HUES48 (cell line): ENCODE data around the gene RPS6KA5.
"Not testable (repeated sequence)": the region's sequence is repeated elsewhere in the genome, so short reads cannot be mapped to it uniquely, and the experiment has no call there.

ENCODE experiments used
- H3K27ac ChIP-seq: one replicate; pipeline ENCODE4 v1.7.0; 2013; ENCODE audit warnings: low read depth, low read length, inconsistent platforms
- H3K27me3 ChIP-seq: 2 replicates; pipeline ENCODE4 v1.6.1; 2013; ENCODE audit warnings: mild to moderate bottlenecking, low read length; ENCODE audit not compliant: control insufficient read depth, insufficient read depth
- H3K36me3 ChIP-seq: 2 replicates; pipeline ENCODE4 v1.6.1; 2013; ENCODE audit warnings: low read length; ENCODE audit not compliant: control insufficient read depth, insufficient read depth
- H3K4me1 ChIP-seq: 2 replicates; pipeline ENCODE4 v1.6.1; 2013; ENCODE audit warnings: mild to moderate bottlenecking, low read length; ENCODE audit not compliant: control insufficient read depth, insufficient read depth
- H3K4me3 ChIP-seq: 2 replicates; pipeline ENCODE4 v1.5.1; 2013; ENCODE audit warnings: mild to moderate bottlenecking, low read depth, low read length
- H3K9ac ChIP-seq: 2 replicates; pipeline ENCODE4 v1.6.1; 2013; ENCODE audit warnings: mild to moderate bottlenecking, low read depth, low read length, moderate library complexity
- H3K9me3 ChIP-seq: 2 replicates; pipeline ENCODE4 v1.6.1; 2013; ENCODE audit warnings: low read length; ENCODE audit not compliant: control insufficient read depth, insufficient read depth

Gene RPS6KA5

DNA sequence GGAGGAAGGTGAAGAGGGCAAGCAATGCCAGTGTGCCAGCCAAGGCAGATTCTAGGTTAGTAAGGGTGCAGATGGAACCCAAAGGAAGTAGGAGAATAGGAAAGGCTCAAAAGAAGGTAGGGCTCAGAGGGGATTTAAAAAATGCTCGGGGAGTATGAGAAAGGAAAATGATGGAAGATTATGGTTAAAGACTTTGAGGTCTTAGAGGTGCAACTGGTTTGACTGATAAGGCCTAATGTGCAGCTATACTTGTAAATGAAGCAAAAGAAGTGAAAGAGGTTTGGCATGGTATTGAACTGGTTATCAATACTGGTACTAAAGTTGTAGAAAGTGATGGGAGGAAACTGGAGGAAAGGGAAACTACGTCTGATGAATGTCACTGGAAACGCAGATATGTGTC lies 94.7 kb downstream of the RPS6KA5 start:
- H3K4me1 ChIP-seq = no peaks in the 10 kb centered on the region
- no peak overlapping the region for H3K27ac ChIP-seq
- no peaks in the 10 kb centered on the region for H3K9me3 ChIP-seq
- H3K27me3 ChIP-seq = no peaks in the 10 kb centered on the region
- H3K9ac ChIP-seq = no peak overlapping the region
- H3K36me3 ChIP-seq = no peaks in the 10 kb centered on the region
- H3K4me3 ChIP-seq = no peak overlapping the region

DNA sequence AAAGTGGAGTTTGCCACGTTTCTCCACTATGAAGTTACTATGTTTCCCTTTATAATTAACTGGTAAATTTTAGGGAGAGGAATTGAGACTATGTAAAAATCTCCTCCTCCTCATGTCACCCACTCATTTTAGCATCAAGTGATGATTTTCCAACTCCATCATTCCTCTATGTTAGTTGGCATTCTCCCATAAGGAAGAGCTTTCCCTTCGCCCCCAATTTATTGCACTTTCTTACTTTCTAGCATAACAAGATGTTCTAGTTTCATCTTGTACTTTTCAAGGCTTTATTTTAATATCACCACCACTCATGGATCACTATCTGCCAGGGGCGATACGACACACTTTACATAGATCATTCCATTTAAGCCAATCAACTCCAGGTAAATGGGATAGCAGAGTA lies 97.1 kb downstream of the RPS6KA5 start:
- H3K36me3 ChIP-seq = no peaks in the 10 kb centered on the region
- H3K9me3 ChIP-seq = no peaks in the 10 kb centered on the region
- H3K9ac ChIP-seq = no peak overlapping the region
- no peak overlapping the region for H3K4me3 ChIP-seq
- H3K27me3 ChIP-seq = no peaks in the 10 kb centered on the region
- no peaks in the 10 kb centered on the region for H3K4me1 ChIP-seq
- no peak overlapping the region for H3K27ac ChIP-seq

DNA sequence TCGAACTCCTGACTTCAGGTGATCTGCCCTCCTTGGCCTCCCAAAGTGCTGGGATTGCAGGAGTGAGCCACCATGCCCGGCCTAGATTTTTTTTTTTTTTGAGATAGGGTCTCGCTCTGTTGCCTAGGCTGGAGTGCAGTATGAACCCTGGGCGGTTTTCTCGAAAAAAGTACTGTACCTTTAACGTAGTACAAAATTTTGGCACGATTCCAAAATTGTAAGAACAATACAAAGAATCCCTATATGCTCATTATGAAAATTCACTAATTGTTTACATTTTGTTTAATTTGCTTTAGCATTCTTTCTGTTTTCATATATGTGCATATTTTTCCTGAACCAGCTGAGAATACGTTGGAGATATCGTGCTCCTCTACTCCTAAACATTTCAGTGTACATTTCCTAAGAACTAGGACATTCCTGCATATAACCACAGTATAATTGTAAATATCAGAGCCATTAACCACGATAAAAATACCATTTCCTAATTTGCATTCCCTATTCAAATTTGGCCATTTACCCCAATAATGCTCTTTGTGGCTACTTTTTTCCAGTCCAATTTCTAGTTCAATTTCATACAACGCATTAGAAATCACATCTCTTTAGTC lies 97.8 kb downstream of the RPS6KA5 start:
- H3K4me1 ChIP-seq = no peaks in the 10 kb centered on the region
- H3K9ac ChIP-seq = no peak overlapping the region
- H3K36me3 ChIP-seq = no peaks in the 10 kb centered on the region
- no peaks in the 10 kb centered on the region for H3K27me3 ChIP-seq
- no peaks in the 10 kb centered on the region for H3K9me3 ChIP-seq
- no peak overlapping the region for H3K27ac ChIP-seq
- H3K4me3 ChIP-seq = no peak overlapping the region

DNA sequence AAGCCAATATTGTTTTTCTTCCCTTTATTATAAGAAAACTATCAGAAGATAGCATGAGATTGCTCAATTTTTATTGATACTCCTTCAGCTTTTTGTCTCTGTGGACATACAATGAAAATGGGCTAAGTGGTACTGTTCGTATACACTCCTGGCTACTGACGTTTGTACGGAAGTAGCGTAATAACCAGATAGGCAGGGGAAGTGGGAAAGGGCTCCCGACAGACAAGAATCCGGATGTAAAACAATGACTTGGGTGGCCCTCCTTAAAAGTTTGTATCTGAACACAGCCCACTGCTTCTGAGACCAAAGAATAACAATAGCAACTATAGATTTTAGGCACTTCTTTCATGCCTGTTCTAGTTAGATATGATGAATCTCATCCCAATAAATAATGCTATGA lies 99.6 kb downstream of the RPS6KA5 start:
- no peaks in the 10 kb centered on the region for H3K27me3 ChIP-seq
- peaks cover 4% of the 10 kb centered on the region; the same call in 1 of the 2 replicates for H3K9me3 ChIP-seq
- H3K27ac ChIP-seq = no peak overlapping the region
- no peaks in the 10 kb centered on the region for H3K4me1 ChIP-seq
- no peaks in the 10 kb centered on the region for H3K36me3 ChIP-seq
- H3K9ac ChIP-seq = no peak overlapping the region
- H3K4me3 ChIP-seq = no peak overlapping the region

DNA sequence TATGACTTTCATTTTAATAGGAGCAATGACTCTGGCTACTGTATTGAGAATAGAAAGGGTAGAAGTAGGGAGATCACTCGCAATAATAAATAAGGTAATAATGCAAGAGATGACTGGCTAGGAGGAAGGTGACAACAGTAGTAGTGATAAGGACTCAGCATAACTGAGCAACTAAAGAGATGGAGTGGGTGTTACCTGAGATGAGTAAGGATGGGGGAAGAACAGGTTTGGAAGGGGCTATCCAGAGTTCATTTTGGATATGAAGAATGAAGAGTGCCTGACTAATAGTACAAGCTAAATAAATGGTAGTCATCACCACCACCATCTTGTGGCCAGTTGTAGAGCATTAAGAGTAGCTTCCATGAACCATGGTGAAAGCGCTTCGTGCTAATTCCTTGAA lies 101.1 kb downstream of the RPS6KA5 start:
- no peaks in the 10 kb centered on the region for H3K36me3 ChIP-seq
- peaks cover 7% of the 10 kb centered on the region for H3K9me3 ChIP-seq
- H3K27ac ChIP-seq = no peak overlapping the region
- H3K9ac ChIP-seq = no peak overlapping the region
- no peak overlapping the region for H3K4me3 ChIP-seq
- no peaks in the 10 kb centered on the region for H3K27me3 ChIP-seq
- no peaks in the 10 kb centered on the region for H3K4me1 ChIP-seq

DNA sequence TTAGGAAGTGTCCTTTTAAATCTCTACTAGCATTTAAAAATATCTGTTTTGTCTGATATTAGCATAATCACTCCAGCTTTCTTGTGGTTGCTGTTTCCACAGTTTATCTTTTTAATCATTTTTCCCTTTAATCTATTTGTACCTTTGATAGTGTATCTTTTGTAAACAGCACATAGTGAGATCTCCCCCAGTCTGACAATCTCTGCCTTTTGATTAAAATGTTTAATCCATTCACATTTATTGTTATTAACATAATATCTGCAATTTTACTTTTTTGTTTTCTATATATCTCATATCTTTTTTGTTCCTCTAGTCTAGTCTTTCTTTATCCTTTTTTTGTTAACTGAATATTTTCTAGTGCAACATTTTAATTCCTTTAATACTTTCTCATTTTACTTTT lies 104.2 kb downstream of the RPS6KA5 start:
- H3K36me3 ChIP-seq = no peaks in the 10 kb centered on the region
- peaks cover 11% of the 10 kb centered on the region for H3K9me3 ChIP-seq
- H3K4me1 ChIP-seq = no peaks in the 10 kb centered on the region
- no peaks in the 10 kb centered on the region for H3K27me3 ChIP-seq
- H3K4me3 ChIP-seq = no peak overlapping the region
- no peak overlapping the region for H3K27ac ChIP-seq
- H3K9ac ChIP-seq = no peak overlapping the region

DNA sequence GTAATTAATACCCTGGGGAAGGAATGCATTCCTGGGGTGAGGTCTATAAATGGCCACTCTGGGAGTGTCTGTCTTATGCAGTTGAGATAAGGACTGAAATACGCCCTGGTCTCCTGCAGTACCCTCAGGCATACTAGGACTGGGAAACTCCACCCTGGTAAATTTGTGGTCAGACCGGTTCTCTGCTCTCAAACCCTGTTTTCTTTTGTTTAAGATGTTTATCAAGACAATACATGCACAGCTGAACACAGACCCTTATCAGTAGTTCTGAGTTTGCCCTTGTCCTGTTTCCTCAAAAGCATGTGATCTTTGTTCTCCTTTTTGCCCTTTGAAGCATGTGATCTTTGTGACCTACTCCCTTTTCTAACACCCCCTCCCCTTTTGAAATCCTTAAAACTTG lies 106.8 kb downstream of the RPS6KA5 start:
- H3K4me1 ChIP-seq, H3K36me3 ChIP-seq, H3K27me3 ChIP-seq, H3K4me3 ChIP-seq, H3K27ac ChIP-seq, H3K9ac ChIP-seq: not testable (repeated sequence)
- peaks cover 11% of the 10 kb centered on the region for H3K9me3 ChIP-seq

DNA sequence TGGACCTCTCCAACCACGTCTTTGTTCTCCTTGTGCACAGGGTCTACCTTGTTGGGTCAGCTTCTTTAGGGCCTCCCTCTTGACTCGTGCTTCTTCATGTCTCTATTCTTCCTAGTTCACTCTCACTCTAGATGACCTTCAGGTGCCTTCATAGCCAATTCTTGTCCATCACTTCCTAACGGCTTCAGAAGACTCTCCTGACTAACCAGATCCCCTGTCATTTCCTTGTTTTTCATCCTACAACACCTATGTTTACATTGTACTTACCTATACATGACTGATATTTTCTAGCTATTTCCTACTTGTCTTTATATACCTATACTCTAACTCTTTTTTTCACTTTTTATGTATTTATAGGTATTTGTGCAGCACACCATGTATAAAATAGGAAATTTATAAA lies 117.1 kb downstream of the RPS6KA5 start:
- Histone ChIP-seq H3K9ac (no peak overlapping the region), H3K9me3 (peaks cover 16% of the 10 kb centered on the region), H3K4me3 (no peak overlapping the region), H3K27ac (no peak overlapping the region), H3K4me1 (no peaks in the 10 kb centered on the region), H3K27me3 (no peaks in the 10 kb centered on the region), H3K36me3 (no peaks in the 10 kb centered on the region)

DNA sequence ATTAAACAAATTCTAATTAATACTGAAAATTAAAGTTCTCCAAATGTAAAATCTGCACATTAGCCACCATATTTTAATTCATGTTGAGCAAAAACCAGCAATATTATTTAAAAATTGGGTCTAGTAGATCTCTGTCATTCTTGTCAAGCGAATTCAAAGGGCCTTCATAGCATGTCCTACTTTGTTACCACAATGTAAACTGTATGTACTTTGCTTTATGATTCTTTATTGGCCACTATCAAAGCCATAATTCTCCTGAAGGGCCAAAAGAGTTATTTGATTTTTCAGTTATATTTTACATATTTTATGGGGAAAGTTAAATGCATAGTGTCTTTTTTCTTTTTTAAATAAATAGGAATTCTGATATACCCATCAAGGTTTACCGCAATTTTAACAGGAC lies 117.9 kb downstream of the RPS6KA5 start:
- Histone ChIP-seq H3K36me3 (no peaks in the 10 kb centered on the region), H3K9ac (no peak overlapping the region), H3K4me3 (no peak overlapping the region), H3K27ac (no peak overlapping the region), H3K27me3 (no peaks in the 10 kb centered on the region), H3K4me1 (no peaks in the 10 kb centered on the region), H3K9me3 (peaks cover 21% of the 10 kb centered on the region)

DNA sequence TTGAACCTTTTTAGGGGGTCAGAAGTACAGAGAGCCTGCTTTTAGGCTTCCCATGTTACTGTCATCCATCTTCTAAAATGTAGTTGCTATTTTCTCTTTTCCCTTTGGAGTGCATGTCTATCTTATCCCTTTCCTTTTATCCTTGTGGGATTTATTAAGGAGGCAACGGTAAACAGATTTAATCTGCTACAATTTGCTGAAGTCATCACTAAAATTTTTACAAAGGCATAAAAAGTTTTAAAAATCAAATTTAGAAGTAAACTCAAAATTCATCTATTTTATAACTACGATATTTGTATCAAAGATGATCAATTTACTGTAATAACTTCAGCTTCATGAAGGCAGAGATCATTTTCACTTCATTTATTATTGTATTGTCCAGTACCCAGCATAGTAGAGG lies 118.7 kb downstream of the RPS6KA5 start:
- no peak overlapping the region for H3K4me3 ChIP-seq
- H3K36me3 ChIP-seq = no peaks in the 10 kb centered on the region
- no peak overlapping the region for H3K9ac ChIP-seq
- H3K27ac ChIP-seq = no peak overlapping the region
- peaks cover 23% of the 10 kb centered on the region for H3K9me3 ChIP-seq
- H3K4me1 ChIP-seq = no peaks in the 10 kb centered on the region
- no peaks in the 10 kb centered on the region for H3K27me3 ChIP-seq

DNA sequence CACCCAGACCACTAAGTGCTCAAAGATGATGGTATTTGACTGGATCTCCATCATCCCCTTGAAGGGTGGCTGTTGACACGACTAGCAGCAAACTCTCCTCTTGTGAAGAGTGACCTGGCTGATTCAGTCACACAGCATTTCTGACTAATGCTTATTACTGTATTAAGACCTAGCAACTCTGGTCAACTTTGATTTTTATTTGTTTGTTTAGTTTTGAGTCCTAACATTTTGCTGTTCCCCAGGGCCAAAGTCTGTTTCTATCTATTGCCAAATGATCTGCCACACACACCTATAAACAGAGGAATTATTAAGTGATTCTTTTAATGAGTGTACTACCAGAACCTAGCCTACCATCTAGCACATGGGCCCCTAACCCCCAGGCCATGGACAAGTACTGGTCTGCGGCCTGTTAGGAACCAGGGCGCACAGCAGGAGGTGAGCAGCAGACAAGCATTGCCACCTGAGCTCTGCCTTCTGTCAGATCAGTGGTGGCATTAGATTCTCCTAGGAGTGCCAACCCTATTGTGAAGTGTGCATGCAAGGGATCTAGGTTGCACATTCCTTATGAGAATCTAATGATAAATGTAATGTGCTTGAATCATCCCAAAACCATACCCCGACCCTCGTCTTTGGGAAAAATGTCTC lies 120.0 kb downstream of the RPS6KA5 start:
- no peak overlapping the region for H3K4me3 ChIP-seq
- H3K36me3 ChIP-seq = no peaks in the 10 kb centered on the region
- H3K27ac ChIP-seq = no peak overlapping the region
- H3K9me3 ChIP-seq = peaks cover 24% of the 10 kb centered on the region
- no peaks in the 10 kb centered on the region for H3K27me3 ChIP-seq
- no peak overlapping the region for H3K9ac ChIP-seq
- no peaks in the 10 kb centered on the region for H3K4me1 ChIP-seq
